SU-DHL-6 (cell line): ENCODE measurements around the gene INF2.

Experiments used
- H2AFZ ChIP-seq: fragments of 200-600 bp; sonication (generic); 2 replicates; pipeline ENCODE4 v1.6.1; 2014; ENCODE audit warnings: low read depth, mild to moderate bottlenecking, moderate library complexity, mixed read lengths, antibody characterized with exemption, low read length; ENCODE audit not compliant: severe bottlenecking
- H3F3A ChIP-seq: fragments of 200-600 bp; shearing (Covaris generic); 2 replicates; pipeline ENCODE4 v1.6.0; 2016; ENCODE audit warnings: antibody characterized with exemption, mild to moderate bottlenecking; ENCODE audit not compliant: insufficient read depth
- H3K27ac ChIP-seq: fragments of 200-600 bp; sonication (generic); 2 replicates; pipeline ENCODE4 v1.5.1; 2016; ENCODE audit warnings: low read depth, mild to moderate bottlenecking, low read length, moderate library complexity, mixed read lengths
- H3K27me3 ChIP-seq: fragments of 200-600 bp; sonication (generic), shearing (Covaris generic); 2 replicates; pipeline ENCODE4 v1.6.0; 2014; ENCODE audit warnings: mild to moderate bottlenecking, low read length
- H3K36me3 ChIP-seq: fragments of 200-600 bp; sonication (generic); 2 replicates; pipeline ENCODE4 v1.6.1; 2014; ENCODE audit warnings: mild to moderate bottlenecking, low read length, mixed read lengths
- H3K4me2 ChIP-seq: fragments of 300-600, 200-600 bp; shearing (Covaris generic), sonication (generic); 2 replicates; pipeline ENCODE4 v1.6.0; 2014; ENCODE audit warnings: low read length, low read depth, mild to moderate bottlenecking; ENCODE audit not compliant: poor library complexity, severe bottlenecking
- H3K4me3 ChIP-seq: fragments of 200-600 bp; sonication (generic); 2 replicates; pipeline ENCODE4 v1.5.1; 2014; ENCODE audit warnings: antibody characterized with exemption, low read length, mild to moderate bottlenecking, mixed read lengths; ENCODE audit not compliant: insufficient read depth, poor library complexity, severe bottlenecking
- H3K79me2 ChIP-seq: fragments of 200-600 bp; sonication (generic); 2 replicates; pipeline ENCODE4 v1.6.1; 2014; ENCODE audit warnings: mild to moderate bottlenecking, low read length, moderate library complexity; ENCODE audit not compliant: insufficient read depth
- H3K9ac ChIP-seq: fragments of 200-600 bp; sonication (generic); 2 replicates; pipeline ENCODE4 v1.7.0; 2014; ENCODE audit warnings: mild to moderate bottlenecking, low read length
- H3K9me2 ChIP-seq: fragments of 200-600 bp; sonication (generic); replicated peaks from 2 replicates; pipeline ENCODE4 v1.6.1; 2014; ENCODE audit warnings: low read length; ENCODE audit not compliant: insufficient read depth
- H3K9me3 ChIP-seq: fragments of 200-600 bp; sonication (generic); 2 replicates; pipeline ENCODE4 v1.6.1; 2014; ENCODE audit warnings: low read length, mixed read lengths; ENCODE audit not compliant: insufficient read depth
- H4K20me1 ChIP-seq: fragments of 200-600 bp; sonication (generic); 2 replicates; pipeline ENCODE4 v1.6.1; 2014; ENCODE audit warnings: low read depth, mild to moderate bottlenecking, antibody characterized with exemption, low read length, moderate library complexity, mixed read lengths
- EZH2phosphoT487 ChIP-seq: fragments of 200-600 bp; sonication (generic), shearing (Covaris generic); conservative IDR thresholded peaks from 2 replicates; pipeline ENCODE4 v1.6.1; 2018; ENCODE audit warnings: mild to moderate bottlenecking, antibody characterized with exemption, low read length, moderate library complexity, mixed read lengths
- TF ChIP-seq, protein P1 (sequence below): fragments of 200-600 bp; sonication (generic); IDR thresholded peaks from one replicate; pipeline ENCODE4 v1.5.1; 2017; ENCODE audit warnings: antibody characterized with exemption, mild to moderate bottlenecking, low read length, moderate library complexity; ENCODE audit not compliant: insufficient read depth, poor library complexity, severe bottlenecking

INF2 gene

DNA sequence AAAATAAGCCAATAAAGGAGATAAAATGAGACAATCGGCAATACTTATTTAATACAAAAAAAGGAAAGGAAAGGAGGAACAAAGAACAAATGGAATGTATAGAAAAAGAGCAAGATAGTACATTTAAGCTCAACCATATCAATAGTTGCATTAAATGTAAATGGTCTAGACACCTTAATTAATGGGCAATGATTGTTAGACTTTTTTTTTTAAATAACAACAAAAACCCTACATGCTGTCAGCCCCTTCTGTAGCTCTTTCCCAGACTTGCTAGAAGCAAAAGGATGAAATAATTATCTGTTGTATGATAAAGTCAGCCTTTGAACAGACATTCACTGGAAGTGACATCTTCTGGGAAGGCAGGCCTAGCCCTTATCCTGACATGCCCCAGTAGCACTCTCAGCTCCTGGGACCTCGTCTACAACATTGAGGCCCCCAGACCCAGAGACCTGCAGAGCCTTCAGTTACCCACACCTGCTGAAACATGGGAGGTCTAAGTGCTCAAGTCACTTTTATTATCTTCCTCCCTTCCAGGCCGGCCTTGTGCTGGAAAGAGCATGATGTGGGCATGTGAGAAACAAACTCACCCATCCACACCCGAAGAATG, 76.9 kb downstream of the INF2 start:
- TF ChIP-seq EZH2phosphoT487, result no peak
- TF ChIP-seq, protein P1, sequence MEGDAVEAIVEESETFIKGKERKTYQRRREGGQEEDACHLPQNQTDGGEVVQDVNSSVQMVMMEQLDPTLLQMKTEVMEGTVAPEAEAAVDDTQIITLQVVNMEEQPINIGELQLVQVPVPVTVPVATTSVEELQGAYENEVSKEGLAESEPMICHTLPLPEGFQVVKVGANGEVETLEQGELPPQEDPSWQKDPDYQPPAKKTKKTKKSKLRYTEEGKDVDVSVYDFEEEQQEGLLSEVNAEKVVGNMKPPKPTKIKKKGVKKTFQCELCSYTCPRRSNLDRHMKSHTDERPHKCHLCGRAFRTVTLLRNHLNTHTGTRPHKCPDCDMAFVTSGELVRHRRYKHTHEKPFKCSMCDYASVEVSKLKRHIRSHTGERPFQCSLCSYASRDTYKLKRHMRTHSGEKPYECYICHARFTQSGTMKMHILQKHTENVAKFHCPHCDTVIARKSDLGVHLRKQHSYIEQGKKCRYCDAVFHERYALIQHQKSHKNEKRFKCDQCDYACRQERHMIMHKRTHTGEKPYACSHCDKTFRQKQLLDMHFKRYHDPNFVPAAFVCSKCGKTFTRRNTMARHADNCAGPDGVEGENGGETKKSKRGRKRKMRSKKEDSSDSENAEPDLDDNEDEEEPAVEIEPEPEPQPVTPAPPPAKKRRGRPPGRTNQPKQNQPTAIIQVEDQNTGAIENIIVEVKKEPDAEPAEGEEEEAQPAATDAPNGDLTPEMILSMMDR, result no peak
- no peaks in the 10 kb centered on the region for H3F3A ChIP-seq
- H3K4me3 ChIP-seq, result no peak overlapping the region
- H2AFZ ChIP-seq, result no peak overlapping the region
- no peak overlapping the region for H3K9ac ChIP-seq
- no peak overlapping the region for H3K27ac ChIP-seq
- H3K79me2 ChIP-seq, result no peaks in the 10 kb centered on the region
- 0 out of 2 replicates have a peak, but pooled peaks cover 5% of the 10 kb centered on the region for H3K36me3 ChIP-seq
- no peak overlapping the region for H3K4me2 ChIP-seq
- no peaks in the 10 kb centered on the region for H3K9me3 ChIP-seq
- no peaks in the 10 kb centered on the region for H3K9me2 ChIP-seq
- no peaks in the 10 kb centered on the region for H4K20me1 ChIP-seq
- H3K27me3 ChIP-seq, result no peaks in the 10 kb centered on the region

DNA sequence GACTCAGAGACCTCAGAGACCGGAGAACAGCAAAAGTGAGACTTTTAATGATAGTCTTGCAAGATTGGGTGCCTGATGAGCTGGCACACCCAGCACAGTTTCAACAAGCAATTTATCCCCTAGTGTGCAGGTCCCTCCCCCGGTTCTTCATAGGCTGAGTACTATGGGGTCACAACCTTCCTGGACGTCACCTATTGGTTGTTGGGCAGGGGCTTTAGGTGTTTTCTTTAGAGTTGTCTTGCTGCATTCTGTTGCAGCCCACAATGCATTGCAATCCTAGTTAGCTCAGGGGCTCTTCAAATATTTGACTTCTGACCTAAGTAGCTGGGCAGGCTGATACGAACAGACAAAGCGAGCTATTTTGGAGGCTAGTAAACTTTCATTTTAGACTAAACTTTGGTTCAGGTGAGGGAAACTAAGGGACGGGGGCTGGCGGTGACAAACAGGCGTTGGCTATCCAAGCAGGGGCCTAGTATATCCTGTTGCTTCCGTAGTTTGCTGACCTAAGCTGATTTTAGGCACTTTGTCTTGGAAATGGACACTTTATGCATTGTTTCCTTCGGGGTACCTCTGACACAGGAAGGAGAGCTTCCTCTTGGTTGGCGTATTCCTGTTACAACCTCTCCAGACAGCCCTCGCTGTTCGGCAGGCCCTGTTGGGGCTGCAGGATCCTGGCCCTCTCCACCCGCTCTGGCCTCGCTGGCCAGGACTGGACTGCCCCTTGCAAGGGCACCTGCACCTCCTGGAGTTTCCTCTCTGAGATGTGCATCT, 77.6 kb downstream of the INF2 start:
- Histone ChIP-seq H3F3A (no peaks in the 10 kb centered on the region), H3K9me2 (no peaks in the 10 kb centered on the region), H3K27ac (no peak overlapping the region), H4K20me1 (no peaks in the 10 kb centered on the region), H3K9me3 (no peaks in the 10 kb centered on the region), H3K4me3 (no peak overlapping the region), H3K79me2 (no peaks in the 10 kb centered on the region), H3K36me3 (0 out of 2 replicates have a peak, but pooled peaks cover 9% of the 10 kb centered on the region), H3K4me2 (no peak overlapping the region), H3K27me3 (no peaks in the 10 kb centered on the region), H2AFZ (no peak overlapping the region), H3K9ac (no peak overlapping the region)
- TF ChIP-seq, protein P1, result no peak
- no peak for TF ChIP-seq EZH2phosphoT487

DNA sequence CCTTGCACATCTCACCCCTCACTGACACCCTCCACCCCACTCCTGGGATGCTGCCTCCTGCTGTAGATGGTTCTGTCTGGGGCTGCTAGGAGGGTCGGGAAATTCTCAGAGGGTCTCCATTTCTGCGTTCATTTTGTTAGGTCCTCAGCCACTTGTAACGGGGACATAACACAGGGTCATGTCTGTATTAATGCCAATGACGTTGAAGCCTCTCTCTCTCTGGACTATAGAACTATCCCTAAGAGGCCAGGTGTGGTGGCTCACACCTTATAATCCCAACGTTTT, 78.2 kb downstream of the INF2 start:
- 0 out of 2 replicates have a peak, but pooled peaks cover 9% of the 10 kb centered on the region for H3K36me3 ChIP-seq
- H3K9me3 ChIP-seq, result no peaks in the 10 kb centered on the region
- no peak overlapping the region for H2AFZ ChIP-seq
- no peak overlapping the region for H3K9ac ChIP-seq
- no peaks in the 10 kb centered on the region for H4K20me1 ChIP-seq
- no peak overlapping the region for H3K27ac ChIP-seq
- H3K79me2 ChIP-seq, result no peaks in the 10 kb centered on the region
- no peak for TF ChIP-seq EZH2phosphoT487
- TF ChIP-seq, protein P1, result no peak
- H3K4me2 ChIP-seq, result no peak overlapping the region
- no peaks in the 10 kb centered on the region for H3K27me3 ChIP-seq
- no peak overlapping the region for H3K4me3 ChIP-seq
- no peaks in the 10 kb centered on the region for H3F3A ChIP-seq
- no peaks in the 10 kb centered on the region for H3K9me2 ChIP-seq
